Gastroesophageal sphincter (tissue), 3 donors: ENCODE measurements around the gene CAMSAP1.

Experiments used
- EP300 ChIP-seq: sonication (generic); formaldehyde crosslinking; IDR thresholded peaks from one replicate; pipeline ENCODE4 v1.6.1; 2017; ENCODE audit warnings: antibody characterized with exemption, mild to moderate bottlenecking
- TF ChIP-seq, protein P1 (sequence below), 4 experiments: fragments of 200-600 bp in 2 of 4; fragments of 450-650 bp in 2 of 4; sonication (generic) in 1 of 4; IDR thresholded peaks; one replicate each; pipeline ENCODE4 v1.5.1; 2017 to 2019; ENCODE audit warnings: antibody characterized with exemption in 4 of 4, mild to moderate bottlenecking in 2 of 4, moderate library complexity in 2 of 4

DNA sequence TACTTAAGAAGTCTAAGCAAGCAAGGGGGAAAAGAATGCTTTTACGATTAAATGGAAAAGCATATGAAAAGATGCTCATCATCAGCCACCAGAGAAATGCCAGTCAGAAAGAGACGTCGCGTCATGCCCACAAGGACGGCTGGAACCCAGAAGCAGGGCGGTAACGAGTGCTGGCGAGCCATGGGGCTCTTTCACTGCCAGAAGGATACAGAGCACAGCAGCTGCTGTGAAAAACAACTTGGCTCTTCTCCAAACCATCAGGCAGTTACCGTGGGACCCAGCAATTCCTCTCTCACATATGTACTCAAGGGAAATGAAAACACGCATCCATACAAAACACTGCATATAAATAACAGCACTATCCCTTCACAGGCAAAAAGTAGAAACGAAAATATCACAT, 95.5 kb downstream of the CAMSAP1 start:
- TF ChIP-seq, protein P1, sequence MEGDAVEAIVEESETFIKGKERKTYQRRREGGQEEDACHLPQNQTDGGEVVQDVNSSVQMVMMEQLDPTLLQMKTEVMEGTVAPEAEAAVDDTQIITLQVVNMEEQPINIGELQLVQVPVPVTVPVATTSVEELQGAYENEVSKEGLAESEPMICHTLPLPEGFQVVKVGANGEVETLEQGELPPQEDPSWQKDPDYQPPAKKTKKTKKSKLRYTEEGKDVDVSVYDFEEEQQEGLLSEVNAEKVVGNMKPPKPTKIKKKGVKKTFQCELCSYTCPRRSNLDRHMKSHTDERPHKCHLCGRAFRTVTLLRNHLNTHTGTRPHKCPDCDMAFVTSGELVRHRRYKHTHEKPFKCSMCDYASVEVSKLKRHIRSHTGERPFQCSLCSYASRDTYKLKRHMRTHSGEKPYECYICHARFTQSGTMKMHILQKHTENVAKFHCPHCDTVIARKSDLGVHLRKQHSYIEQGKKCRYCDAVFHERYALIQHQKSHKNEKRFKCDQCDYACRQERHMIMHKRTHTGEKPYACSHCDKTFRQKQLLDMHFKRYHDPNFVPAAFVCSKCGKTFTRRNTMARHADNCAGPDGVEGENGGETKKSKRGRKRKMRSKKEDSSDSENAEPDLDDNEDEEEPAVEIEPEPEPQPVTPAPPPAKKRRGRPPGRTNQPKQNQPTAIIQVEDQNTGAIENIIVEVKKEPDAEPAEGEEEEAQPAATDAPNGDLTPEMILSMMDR (IDR thresholded peaks at IDR 0.05), result no peak
- no peak for TF ChIP-seq EP300
